ENCODE data around the gene TTC36.
A peak's percentile ranks its signal among the peaks of the same experiment; 100 is the strongest.

GRCh38 chr11:118572061-118572980, 45.0 kb downstream of the TTC36 start, which contains the start of gene ARCN1:
- TF ChIP-seq CTCF (IDR thresholded peaks at IDR 0.05) = no peak
- peak; percentile 89 for TF ChIP-seq POLR2AphosphoS5 (IDR thresholded peaks at IDR 0.05; ENCODE audit: low read depth, low read length)
- 0 out of 4 replicates have a peak, but pooled peaks of 1 of the 2 experiments have one; percentile 14 for TF ChIP-seq REST (IDR thresholded peaks at IDR 0.05; ENCODE audit: insufficient read depth in 1 of 2, low read depth in 2 of 2, low read length in 1 of 2)
- TF ChIP-seq TCF7L2 (IDR thresholded peaks at IDR 0.05; ENCODE audit: low read depth, low read length) = peak; percentile 26; the same call in 1 of the 2 replicates
- TF ChIP-seq SIN3A (IDR thresholded peaks at IDR 0.05; ENCODE audit: borderline replicate concordance, insufficient read depth, low read depth, low read length) = peak; percentile 82; the same call in 1 of the 2 replicates

All from Panc1 (cell line).